Parathyroid adenoma (tissue), 2 donors: ENCODE data around the gene TGM2.
A peak's percentile ranks its signal among the peaks of the same experiment; 100 is the strongest.

Experiments
- H2AFZ ChIP-seq: fragments of 300-600 bp; sonication (generic); one replicate; pipeline ENCODE4 v1.7.0; 2017; ENCODE audit warnings: antibody characterized with exemption, mild to moderate bottlenecking
- H3K27ac ChIP-seq: fragments of 300-600 bp; sonication (generic); one replicate; pipeline ENCODE4 v1.7.0; 2017
- H3K27me3 ChIP-seq: fragments of 300-600 bp; sonication (generic); one replicate; pipeline ENCODE4 v1.7.0; 2017; ENCODE audit warnings: low read length; ENCODE audit not compliant: control insufficient read depth, insufficient read depth
- H3K36me3 ChIP-seq: fragments of 300-600 bp; sonication (generic); one replicate; pipeline ENCODE4 v1.7.0; 2017; ENCODE audit warnings: low read length; ENCODE audit not compliant: control insufficient read depth, insufficient read depth
- H3K4me1 ChIP-seq: fragments of 300-600 bp; sonication (generic); one replicate; pipeline ENCODE4 v1.7.0; 2017; ENCODE audit warnings: control low read depth
- H3K4me2 ChIP-seq: fragments of 300-600 bp; sonication (generic); one replicate; pipeline ENCODE4 v1.7.0; 2017; ENCODE audit warnings: low read length
- H3K4me3 ChIP-seq: fragments of 300-600 bp; sonication (generic); one replicate; pipeline ENCODE4 v1.7.0; 2017; ENCODE audit warnings: low read depth, low read length
- H3K79me2 ChIP-seq: fragments of 300-600 bp; sonication (generic); one replicate; pipeline ENCODE4 v1.7.0; 2017; ENCODE audit warnings: control low read depth
- H3K9ac ChIP-seq: fragments of 300-600 bp; sonication (generic); one replicate; pipeline ENCODE4 v1.7.0; 2017; ENCODE audit warnings: mild to moderate bottlenecking
- H3K9me3 ChIP-seq: fragments of 300-600 bp; sonication (generic); one replicate; pipeline ENCODE4 v1.7.0; 2017; ENCODE audit warnings: low read length; ENCODE audit not compliant: control insufficient read depth
- TF ChIP-seq, protein P1 (sequence below): fragments of 300-600 bp; sonication (generic); IDR thresholded peaks from one replicate; pipeline ENCODE4 v1.7.0; 2017; ENCODE audit warnings: antibody characterized with exemption, mild to moderate bottlenecking
- donor health status: primary hyperparathyroidism.

The TGM2 gene

DNA sequence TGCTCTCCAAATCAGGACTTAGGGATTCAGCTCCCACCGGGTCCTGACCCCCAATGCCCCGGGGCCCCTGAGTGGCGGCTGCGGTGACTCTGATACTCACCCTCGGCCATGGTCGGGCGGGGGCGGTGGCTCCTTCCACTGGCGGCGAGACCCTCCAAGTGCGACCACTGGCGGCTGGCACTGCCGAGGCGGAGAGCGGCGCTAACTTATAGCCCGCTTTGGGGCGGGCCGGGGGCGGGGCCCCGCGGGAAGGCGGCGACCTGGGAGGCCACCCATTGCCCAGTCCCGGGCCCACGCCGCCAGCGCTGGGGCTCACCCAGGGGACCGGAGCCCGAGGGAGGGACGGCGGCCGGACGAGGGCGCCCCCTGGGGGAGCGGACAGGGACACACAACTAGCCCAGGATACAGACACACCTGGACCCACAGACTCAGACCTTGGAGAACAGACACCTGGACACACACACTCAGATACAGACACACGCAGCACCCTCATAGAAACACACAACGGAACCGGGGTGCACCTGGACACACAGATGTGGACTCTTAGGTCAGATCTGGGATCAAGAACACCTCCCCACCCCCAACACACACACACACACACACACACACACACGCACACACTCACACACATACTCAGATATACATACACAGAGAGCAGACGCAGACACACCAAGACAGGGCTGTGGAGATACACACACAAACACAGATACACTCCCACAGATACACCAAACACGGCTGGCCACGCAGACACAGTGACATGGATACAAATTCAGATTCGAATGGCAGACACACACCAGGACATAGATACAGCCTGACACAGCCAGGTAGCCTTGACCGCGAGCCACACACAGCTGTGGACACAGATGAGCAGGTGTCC, at the start of gene TGM2:
TGM2 (minus strand) TSS at position 182 of the 877 bp plus-strand sequence; CDS start at position 110, 72 bp downstream.
- H3K4me3 ChIP-seq: no peak within 1 kb of the TSS
- peak within 1 kb of the TSS; percentile 67 for H2AFZ ChIP-seq
- no peaks in the 10 kb centered on the region for H3K36me3 ChIP-seq
- TF ChIP-seq, protein P1, sequence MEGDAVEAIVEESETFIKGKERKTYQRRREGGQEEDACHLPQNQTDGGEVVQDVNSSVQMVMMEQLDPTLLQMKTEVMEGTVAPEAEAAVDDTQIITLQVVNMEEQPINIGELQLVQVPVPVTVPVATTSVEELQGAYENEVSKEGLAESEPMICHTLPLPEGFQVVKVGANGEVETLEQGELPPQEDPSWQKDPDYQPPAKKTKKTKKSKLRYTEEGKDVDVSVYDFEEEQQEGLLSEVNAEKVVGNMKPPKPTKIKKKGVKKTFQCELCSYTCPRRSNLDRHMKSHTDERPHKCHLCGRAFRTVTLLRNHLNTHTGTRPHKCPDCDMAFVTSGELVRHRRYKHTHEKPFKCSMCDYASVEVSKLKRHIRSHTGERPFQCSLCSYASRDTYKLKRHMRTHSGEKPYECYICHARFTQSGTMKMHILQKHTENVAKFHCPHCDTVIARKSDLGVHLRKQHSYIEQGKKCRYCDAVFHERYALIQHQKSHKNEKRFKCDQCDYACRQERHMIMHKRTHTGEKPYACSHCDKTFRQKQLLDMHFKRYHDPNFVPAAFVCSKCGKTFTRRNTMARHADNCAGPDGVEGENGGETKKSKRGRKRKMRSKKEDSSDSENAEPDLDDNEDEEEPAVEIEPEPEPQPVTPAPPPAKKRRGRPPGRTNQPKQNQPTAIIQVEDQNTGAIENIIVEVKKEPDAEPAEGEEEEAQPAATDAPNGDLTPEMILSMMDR: peak; percentile 95
- peak within 1 kb of the TSS; percentile 6 for H3K27ac ChIP-seq
- H3K4me1 ChIP-seq: peaks cover 3% of the 10 kb centered on the region
- H3K9me3 ChIP-seq: no peaks in the 10 kb centered on the region
- H3K9ac ChIP-seq: no peak within 1 kb of the TSS
- peak within 1 kb of the TSS; percentile 46 for H3K4me2 ChIP-seq
- no peaks in the 10 kb centered on the region for H3K27me3 ChIP-seq
- no peaks in the 10 kb centered on the region for H3K79me2 ChIP-seq

DNA sequence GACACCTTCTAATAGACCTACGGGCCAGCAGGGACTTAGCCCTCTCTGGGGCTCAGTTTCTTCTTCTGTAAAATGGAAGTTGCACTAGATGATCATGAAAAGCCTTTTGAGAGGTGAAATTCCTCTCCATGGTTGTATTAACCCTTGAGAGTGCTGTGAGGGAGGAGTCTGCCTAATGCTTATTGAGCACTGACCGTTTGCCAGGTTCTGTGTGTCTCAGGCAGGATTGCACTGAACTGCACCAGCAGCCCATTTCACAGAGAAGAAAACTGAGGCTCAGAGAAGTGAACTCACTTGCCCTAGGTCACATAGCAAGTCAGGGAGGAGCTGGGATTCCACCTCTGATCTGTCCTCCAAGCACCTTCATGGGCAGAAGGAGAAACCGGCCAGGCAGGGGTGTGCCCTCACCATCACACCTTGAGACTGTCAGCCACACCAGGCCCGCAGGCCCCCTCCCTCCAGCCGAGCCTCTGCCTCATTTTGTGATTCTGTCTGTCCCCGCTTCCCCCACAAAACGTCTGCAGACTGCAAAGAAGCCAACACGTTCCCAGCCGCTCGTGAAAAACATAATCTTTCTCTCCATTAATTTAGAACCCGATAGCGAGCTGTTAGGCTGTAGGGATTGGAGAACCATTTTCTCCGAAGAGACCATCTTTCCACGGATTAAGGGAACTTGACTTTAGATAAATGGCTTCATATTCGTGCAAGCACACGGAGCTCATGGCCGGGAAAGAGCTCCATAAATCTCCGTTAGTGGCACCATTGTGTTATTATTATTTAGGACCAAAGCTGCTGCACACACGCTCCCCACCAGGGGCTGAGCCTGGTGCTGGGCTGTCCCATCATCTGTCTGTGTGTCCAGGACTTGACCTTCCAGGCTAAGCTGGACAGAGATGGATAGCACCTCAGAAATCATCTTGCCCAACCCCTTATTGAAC, 49.5 kb upstream of the TGM2 start:
- H3K27ac ChIP-seq: no peak overlapping the region

DNA sequence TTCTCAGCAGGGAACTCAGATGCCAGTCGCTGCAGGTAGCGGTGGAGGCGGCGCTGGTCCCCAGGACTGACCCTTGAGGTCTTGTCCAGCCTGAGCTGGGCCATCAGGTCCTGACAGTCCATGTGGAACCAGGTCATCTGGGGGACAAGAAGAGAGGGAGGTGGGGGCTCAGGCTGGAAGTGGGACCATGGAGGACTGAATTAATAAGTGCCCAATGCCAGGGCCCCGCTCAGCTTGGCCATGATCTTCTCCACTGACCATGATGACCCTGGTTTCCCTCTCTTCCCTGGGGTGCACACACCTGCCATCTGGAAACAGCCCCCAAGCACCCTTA, 48.5 kb upstream of the TGM2 start:
- Histone ChIP-seq H3K27ac (no peak overlapping the region), H3K9me3 (no peaks in the 10 kb centered on the region), H3K4me1 (no peaks in the 10 kb centered on the region), H3K4me3 (no peak overlapping the region), H3K79me2 (no peaks in the 10 kb centered on the region), H3K27me3 (no peaks in the 10 kb centered on the region), H3K4me2 (no peak overlapping the region), H3K36me3 (no peaks in the 10 kb centered on the region), H2AFZ (no peak overlapping the region), H3K9ac (no peak overlapping the region)
- TF ChIP-seq, protein P1: no peak

More for the DNA sequence above, 49.5 kb upstream of the TGM2 start:
- H3K79me2 ChIP-seq: no peaks in the 10 kb centered on the region
- H3K9me3 ChIP-seq: no peaks in the 10 kb centered on the region
- H3K9ac ChIP-seq: no peak overlapping the region
- H3K4me3 ChIP-seq: no peak overlapping the region
- TF ChIP-seq, protein P1: no peak
- H3K36me3 ChIP-seq: no peaks in the 10 kb centered on the region
- no peaks in the 10 kb centered on the region for H3K27me3 ChIP-seq
- H3K4me1 ChIP-seq: no peaks in the 10 kb centered on the region
- no peak overlapping the region for H3K4me2 ChIP-seq
- no peak overlapping the region for H2AFZ ChIP-seq

DNA sequence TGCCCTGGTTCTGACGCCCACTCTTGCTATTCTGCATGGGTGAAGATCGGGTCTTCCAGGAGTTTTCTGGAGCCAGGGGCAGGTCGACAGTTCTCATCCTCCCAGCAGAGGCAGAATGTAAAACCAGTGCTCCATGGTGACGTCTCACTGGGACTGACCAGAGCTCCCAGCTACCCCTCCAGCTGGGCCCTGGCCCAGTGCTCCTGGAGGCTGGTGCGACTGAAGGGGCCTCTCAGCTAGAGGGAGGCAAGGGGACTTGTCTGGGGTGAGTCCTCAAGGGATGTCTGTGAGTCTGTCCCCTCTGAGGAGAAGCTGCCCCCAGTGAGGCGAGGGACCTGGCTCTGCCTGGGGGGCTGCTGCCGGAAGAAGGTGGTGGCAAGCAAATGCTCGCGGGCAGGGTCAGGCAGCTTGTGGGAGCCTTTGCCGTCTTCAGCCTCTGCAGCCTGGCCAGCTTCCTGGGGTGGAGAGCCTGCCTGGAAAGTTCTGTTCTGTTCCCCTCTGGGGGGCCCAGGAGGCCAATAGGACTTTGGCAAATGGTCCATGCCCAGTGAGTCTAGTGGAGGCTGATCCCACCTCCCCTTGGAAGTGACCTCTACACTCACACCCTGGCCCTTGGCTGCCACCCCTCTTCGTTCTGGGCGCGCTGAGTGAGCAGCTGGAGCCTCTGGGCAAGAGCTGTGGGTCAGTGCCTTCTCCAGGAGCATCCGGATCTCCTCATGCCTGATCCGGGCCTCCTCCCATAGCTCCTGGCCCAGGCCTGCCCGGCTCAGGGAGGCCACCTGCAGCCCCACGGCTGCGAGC, 47.9 kb upstream of the TGM2 start:
- no peaks in the 10 kb centered on the region for H3K27me3 ChIP-seq
- H3K4me1 ChIP-seq: no peaks in the 10 kb centered on the region
- H3K4me2 ChIP-seq: no peak overlapping the region
- TF ChIP-seq, protein P1: no peak
- no peaks in the 10 kb centered on the region for H3K79me2 ChIP-seq
- no peak overlapping the region for H3K9ac ChIP-seq
- H3K9me3 ChIP-seq: no peaks in the 10 kb centered on the region
- H3K27ac ChIP-seq: no peak overlapping the region
- no peak overlapping the region for H3K4me3 ChIP-seq
- no peak overlapping the region for H2AFZ ChIP-seq
- no peaks in the 10 kb centered on the region for H3K36me3 ChIP-seq
